ENCODE results near the gene COL7A1. TPM values are rescaled to one million over a fixed set of nuclear protein-coding genes. Genes with fewer than 3 reads are reported as not detected.

COL7A1 gene
- polyA plus RNA-seq, 3 donors, result 0.37 to 1.9 TPM; not detected in 1

DNA sequence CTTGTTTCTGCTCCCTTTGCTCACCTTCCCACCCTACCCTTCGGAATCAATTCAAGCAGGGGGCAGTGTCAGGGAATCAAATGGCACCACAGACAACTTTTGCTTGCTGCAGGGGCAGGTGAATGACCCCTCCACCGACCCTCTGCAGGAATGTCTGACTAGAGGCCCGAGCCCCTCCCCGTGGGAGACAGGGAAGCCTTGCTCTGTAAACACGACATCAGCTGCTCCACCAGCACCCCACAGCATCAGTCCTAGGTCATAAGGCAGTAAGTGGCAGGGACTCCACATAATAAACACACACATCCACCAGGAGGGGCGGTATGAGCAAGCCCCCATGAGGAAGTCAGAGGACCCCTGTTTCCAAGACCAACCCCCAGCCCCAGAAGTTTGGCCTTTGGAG is 42.2 kb upstream of the COL7A1 start:
- DNase-seq, result no peak
- 96% methylated on average over 6 of the region's 6 CpGs for WGBS (ENCODE audit: insufficient coverage)
- Histone ChIP-seq H3K27ac (ENCODE audit: low read depth in 1 of 2, low read length in 2 of 2) (no peak overlapping the region), H3K4me1 (ENCODE audit: control insufficient read depth in 1 of 2, insufficient read depth in 2 of 2, low read length in 2 of 2) (peaks cover 21 to 32% of the 10 kb centered on the region in 2 donors), H3K9ac (ENCODE audit: insufficient read depth, low read length, poor library complexity, severe bottlenecking) (no peak overlapping the region), H3K4me2 (replicated peaks; ENCODE audit: extremely low read depth, low read length, poor library complexity, severe bottlenecking) (no peak overlapping the region), H3K9me3 (replicated peaks in 1 of 2; ENCODE audit: control insufficient read depth in 1 of 2, insufficient read depth in 1 of 2, low read length in 2 of 2) (no peaks in the 10 kb centered on the region), H3K4me3 (replicated peaks in 1 of 3; ENCODE audit: low read depth in 2 of 3, low read length in 3 of 3) (no peak overlapping the region), H3K27me3 (ENCODE audit: control insufficient read depth in 2 of 2, insufficient read depth in 2 of 2, low read length in 2 of 2) (no peaks in the 10 kb centered on the region), H4K20me1 (ENCODE audit: insufficient read depth, low read length) (peaks cover 16% of the 10 kb centered on the region), H3K36me3 (replicated peaks in 1 of 2; ENCODE audit: control insufficient read depth in 1 of 2, insufficient read depth in 2 of 2, low read length in 2 of 2) (peaks cover 12 to 14% of the 10 kb centered on the region in 2 donors), H3K79me2 (ENCODE audit: insufficient read depth, low read length) (peaks cover 19% of the 10 kb centered on the region), H2AFZ (ENCODE audit: insufficient read depth, low read depth, low read length, poor library complexity, severe bottlenecking) (no peak overlapping the region)
- TF ChIP-seq, protein P1, sequence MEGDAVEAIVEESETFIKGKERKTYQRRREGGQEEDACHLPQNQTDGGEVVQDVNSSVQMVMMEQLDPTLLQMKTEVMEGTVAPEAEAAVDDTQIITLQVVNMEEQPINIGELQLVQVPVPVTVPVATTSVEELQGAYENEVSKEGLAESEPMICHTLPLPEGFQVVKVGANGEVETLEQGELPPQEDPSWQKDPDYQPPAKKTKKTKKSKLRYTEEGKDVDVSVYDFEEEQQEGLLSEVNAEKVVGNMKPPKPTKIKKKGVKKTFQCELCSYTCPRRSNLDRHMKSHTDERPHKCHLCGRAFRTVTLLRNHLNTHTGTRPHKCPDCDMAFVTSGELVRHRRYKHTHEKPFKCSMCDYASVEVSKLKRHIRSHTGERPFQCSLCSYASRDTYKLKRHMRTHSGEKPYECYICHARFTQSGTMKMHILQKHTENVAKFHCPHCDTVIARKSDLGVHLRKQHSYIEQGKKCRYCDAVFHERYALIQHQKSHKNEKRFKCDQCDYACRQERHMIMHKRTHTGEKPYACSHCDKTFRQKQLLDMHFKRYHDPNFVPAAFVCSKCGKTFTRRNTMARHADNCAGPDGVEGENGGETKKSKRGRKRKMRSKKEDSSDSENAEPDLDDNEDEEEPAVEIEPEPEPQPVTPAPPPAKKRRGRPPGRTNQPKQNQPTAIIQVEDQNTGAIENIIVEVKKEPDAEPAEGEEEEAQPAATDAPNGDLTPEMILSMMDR (IDR thresholded peaks at IDR 0.05), result no peak
- H3K9me3 Mint-ChIP-seq, result no peaks in the 10 kb centered on the region
- intact Hi-C loops (cut with micrococcal nuclease), result loop anchor here (10.0 kb wide), 1 partner anchor 173 kb away; a partner anchor contains a TSS
- H3K4me3 Mint-ChIP-seq, result no peak overlapping the region
- peaks cover 2 to 5% (median 2%) of the 10 kb centered on the region in 3 donors for H3K27me3 Mint-ChIP-seq (ENCODE audit: low read depth in 3 of 3)
- peaks cover 4 to 12% of the 10 kb centered on the region in 2 donors for H3K36me3 Mint-ChIP-seq
- peak overlapping the region in 1 of 7 donors; percentile 10 for H3K27ac Mint-ChIP-seq
- peaks cover 23% of the 10 kb centered on the region for H3K4me1 Mint-ChIP-seq

- Mint-ChIP-seq H3K9me3 (no peaks in the 10 kb centered on the region), H3K36me3 (peaks cover 12 to 23% of the 10 kb centered on the region in 2 donors), H3K27me3 (ENCODE audit: low read depth in 3 of 3) (peaks cover 2 to 5% (median 2%) of the 10 kb centered on the region in 3 donors), H3K27ac (peak overlapping the region in 4 of 7 donors; percentile 35 to 88 (median 78)), H3K4me1 (peaks cover 23% of the 10 kb centered on the region), H3K4me3 (peak overlapping the region; percentile 93)
- no peaks in the 10 kb centered on the region for H3K27me3 ChIP-seq (ENCODE audit: control insufficient read depth in 2 of 2, insufficient read depth in 2 of 2, low read length in 2 of 2)
- no CpG with 5 or more reads among the region's 10 CpGs for WGBS (ENCODE audit: insufficient coverage)
- TF ChIP-seq, protein P1 (IDR thresholded peaks at IDR 0.05), result no peak
- peak overlapping the region in 1 of 2 donors; percentile 78 for H3K27ac ChIP-seq (ENCODE audit: low read depth in 1 of 2, low read length in 2 of 2)
- peak overlapping the region; percentile 93 for H3K4me2 ChIP-seq (replicated peaks; ENCODE audit: extremely low read depth, low read length, poor library complexity, severe bottlenecking)
- H4K20me1 ChIP-seq (ENCODE audit: insufficient read depth, low read length), result peaks cover 16% of the 10 kb centered on the region
- H3K4me1 ChIP-seq (ENCODE audit: control insufficient read depth in 1 of 2, insufficient read depth in 2 of 2, low read length in 2 of 2), result peaks cover 21 to 32% of the 10 kb centered on the region in 2 donors
- peaks cover 19% of the 10 kb centered on the region for H3K79me2 ChIP-seq (ENCODE audit: insufficient read depth, low read length)
- DNase-seq, result peak in 1 of 3 donors; percentile 3
- H3K9me3 ChIP-seq (replicated peaks in 1 of 2; ENCODE audit: control insufficient read depth in 1 of 2, insufficient read depth in 1 of 2, low read length in 2 of 2), result no peaks in the 10 kb centered on the region
- peak overlapping the region; percentile 85 to 95 (median 89) for H3K4me3 ChIP-seq (replicated peaks in 1 of 3; ENCODE audit: low read depth in 2 of 3, low read length in 3 of 3)
- peak overlapping the region; percentile 80 for H3K9ac ChIP-seq (ENCODE audit: insufficient read depth, low read length, poor library complexity, severe bottlenecking)
- intact Hi-C loops (cut with micrococcal nuclease), result loop anchor here (10.0 kb wide), 1 partner anchor 171 kb away; a partner anchor contains a TSS
- peak overlapping the region; percentile 96 for H2AFZ ChIP-seq (ENCODE audit: insufficient read depth, low read depth, low read length, poor library complexity, severe bottlenecking)
- H3K36me3 ChIP-seq (replicated peaks in 1 of 2; ENCODE audit: control insufficient read depth in 1 of 2, insufficient read depth in 2 of 2, low read length in 2 of 2), result peaks cover 20 to 25% of the 10 kb centered on the region in 2 donors
Observed at GRCh38 chr3:48636149-48636655, 41.1 kb upstream of the COL7A1 start.

Measured in CD14-positive monocyte (primary cell).